Kasumi-1 (cell line): ENCODE results near the gene CYP2C9.
A peak's percentile ranks its signal among the peaks of the same experiment; 100 is the strongest.
"Not testable (repeated sequence)": the region's sequence is repeated elsewhere in the genome, so short reads cannot be mapped to it uniquely, and the experiment has no call there.

ENCODE experiments used
- DNase-seq, 2 experiments: peaks; one replicate each; lab custom pipeline; 2025; lab: John Stamatoyannopoulos, UW

The CYP2C9 gene

DNA sequence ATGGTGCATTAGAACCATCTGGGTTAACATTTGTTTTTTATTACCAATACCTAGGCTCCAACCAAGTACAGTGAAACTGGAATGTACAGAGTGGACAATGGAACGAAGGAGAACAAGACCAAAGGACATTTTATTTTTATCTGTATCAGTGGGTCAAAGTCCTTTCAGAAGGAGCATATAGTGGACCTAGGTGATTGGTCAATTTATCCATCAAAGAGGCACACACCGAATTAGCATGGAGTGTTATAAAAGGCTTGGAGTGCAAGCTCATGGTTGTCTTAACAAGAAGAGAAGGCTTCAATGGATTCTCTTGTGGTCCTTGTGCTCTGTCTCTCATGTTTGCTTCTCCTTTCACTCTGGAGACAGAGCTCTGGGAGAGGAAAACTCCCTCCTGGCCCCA is at the start of gene CYP2C9:
Gene CYP2C9 (plus strand): TSS at position 276 of the 400 bp plus-strand sequence. CDS start 25 bp downstream, at position 301.
- DNase-seq: no peak

DNA sequence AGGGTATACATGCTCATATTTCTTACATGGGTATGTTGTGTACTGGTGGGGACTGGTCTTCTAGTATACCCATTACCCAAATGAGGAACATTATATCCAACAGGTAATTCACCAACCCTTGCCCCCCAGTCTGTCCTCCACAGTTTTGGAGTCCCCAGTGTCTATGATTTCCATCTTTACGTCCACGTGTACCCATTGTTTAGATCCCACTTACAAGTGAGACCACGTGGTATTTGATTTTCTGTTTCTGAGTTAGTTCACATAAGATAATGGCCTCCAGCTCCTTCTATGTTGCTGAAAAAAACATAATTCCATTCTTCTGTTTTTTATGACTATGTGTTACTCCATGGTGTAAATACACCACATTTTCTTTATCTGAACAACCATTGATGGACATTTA is 49.3 kb upstream of the CYP2C9 start:
- DNase-seq: no peak

DNA sequence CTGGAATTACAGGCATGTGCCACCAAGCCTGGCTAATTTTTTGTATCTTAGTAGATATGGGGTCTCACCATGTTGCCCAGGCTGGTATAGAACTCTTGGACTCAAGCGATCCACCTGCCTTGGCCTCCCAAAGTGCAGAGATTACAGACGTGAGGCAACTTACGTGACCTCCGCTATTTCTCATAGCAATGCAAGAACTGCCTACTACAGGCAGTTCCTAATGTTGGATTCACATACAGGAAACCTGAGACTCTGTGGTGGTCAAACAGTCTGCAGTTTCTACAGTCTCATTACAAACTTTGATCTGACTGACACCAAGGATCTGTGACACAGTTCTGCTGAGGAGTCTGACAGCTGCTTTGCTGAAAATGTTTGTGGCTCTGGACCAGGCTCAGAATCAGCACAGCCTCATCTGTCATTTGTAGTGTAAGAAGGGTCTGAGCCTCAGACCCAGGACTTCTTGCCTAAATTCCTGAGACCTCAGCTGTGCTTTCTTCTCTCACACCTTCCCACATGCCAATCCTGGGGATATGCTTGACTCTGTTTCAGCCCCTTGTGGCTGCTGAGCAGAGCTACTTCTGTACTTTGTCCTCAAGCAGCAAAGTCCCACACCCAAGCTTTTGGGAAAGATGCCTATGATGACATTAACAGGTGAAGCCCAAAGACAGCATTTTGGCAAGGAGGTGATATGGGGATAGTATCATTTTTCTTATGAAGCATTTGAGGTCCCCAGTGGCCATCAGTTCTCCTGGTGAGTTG is 48.0 kb upstream of the CYP2C9 start:
- no peak for DNase-seq

DNA sequence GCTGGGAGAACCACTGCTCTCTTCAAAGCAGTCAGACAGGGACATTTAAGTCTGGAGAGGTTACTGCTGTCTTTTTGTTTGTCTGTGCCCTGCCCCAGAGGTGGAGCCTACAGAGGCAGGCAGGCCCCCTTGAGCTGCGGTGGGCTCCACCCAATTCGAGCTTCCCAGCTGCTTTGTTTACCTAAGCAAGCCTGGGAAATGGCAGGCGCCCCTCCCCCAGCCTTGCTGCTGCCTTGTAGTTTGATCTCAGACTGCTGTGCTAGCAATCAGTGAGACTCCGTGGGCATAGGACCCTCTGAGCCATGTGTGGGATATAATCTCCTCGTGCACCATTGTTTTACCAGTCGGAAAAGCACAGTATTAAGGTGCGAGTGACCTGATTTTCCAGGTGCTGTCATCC is 40.0 kb upstream of the CYP2C9 start:
- not testable (repeated sequence) for DNase-seq

DNA sequence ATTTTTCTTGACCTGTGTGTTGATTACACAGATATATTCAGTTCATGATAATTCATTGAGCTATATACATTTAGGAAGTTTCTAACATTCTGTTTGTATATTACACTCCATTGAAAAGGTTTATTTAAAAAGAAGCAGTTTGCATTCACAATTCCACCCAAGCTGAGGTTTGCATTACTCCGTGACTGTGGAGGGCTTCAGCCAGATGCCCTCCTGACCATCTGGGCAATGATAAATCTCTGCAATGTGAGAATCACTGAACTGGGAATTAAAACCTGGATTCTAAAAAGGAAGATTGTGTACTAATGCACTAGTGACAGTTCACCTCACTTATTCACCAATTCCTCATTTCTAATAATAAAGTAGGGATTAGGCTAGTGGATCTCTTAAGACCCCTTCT is 36.4 kb upstream of the CYP2C9 start:
- no peak for DNase-seq

DNA sequence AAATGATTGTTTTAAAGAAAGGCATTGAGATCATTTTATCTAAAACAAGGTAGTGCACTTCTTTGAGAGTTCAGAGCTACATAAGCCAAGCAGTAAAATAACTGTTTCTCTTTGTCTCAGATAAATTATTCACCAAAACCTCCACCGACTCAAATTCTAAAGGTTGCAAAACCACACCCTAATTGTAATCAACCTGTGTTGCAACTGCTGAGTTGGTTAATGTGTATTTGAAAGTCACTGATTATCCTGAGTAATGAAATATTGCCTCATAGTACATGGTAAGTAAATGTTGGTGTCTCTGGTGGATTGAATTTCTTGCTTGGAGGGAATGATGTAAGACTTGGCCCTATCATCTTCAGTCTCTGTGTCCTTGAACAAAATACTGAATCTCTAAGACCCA is 35.9 kb upstream of the CYP2C9 start:
- DNase-seq: no peak

GRCh38 chr10:94904506-94905148 is 33.8 kb upstream of the CYP2C9 start:
- DNase-seq: not testable (repeated sequence)

- DNase-seq: no peak
Measured at GRCh38 chr10:94916423-94916822, 22.0 kb upstream of the CYP2C9 start.

GRCh38 chr10:94936721-94937120 is 1.7 kb upstream of the CYP2C9 start:
- DNase-seq: no peak

DNA sequence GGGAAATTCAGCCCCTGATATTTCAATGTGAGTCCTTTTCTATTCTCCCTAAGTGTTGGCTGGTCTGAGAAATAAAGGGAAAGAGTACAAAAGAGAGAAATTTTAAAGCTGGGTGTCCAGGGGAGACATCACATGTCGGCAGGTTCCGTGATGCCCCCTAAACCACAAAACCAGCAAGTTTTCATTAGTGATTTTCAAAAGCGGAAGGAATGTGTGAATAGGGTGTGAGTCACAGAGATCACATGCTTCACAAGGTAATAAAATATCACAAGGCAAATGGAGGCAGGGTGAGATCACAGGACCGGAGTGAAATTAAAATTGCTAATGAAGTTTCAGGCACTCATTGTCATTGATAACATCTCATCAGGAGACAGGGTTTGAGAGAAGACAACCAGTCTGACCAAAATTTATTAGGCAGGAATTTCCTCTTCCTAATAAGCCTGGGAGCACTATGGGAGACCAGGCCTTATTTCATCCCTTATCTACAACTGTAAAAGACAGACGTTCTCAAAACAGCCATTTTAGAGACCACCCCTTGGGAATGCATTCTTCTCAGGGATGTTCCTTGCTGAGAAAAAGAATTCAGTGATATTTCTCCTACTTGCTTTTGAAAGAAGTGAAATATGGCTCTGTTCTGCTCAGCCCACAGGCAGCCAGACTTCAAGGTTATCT is 5.1 kb downstream of the CYP2C9 start:
- not testable (repeated sequence) for DNase-seq

GRCh38 chr10:94946181-94946580 is 7.7 kb downstream of the CYP2C9 start:
- not testable (repeated sequence) for DNase-seq

DNA sequence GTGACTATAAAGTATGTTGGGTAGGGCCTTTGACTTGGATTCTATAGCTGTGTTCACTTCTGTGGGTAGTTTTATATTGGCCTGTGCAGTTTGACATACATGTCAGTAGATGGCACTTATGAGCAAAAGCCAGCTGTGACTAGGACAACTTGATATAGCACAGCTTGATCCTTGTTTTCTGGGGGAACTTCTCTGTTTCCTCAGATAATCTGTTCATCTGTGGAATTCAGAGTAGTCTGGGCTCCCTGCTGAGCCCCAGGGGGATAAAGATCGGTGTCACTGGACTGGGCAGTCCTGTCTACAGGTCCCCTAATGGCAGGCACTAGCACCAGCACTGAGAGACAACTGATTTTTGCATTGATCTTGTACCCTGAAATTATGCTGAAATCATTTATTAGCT is 25.4 kb downstream of the CYP2C9 start:
- peak; percentile 87 to 89 for DNase-seq

DNA sequence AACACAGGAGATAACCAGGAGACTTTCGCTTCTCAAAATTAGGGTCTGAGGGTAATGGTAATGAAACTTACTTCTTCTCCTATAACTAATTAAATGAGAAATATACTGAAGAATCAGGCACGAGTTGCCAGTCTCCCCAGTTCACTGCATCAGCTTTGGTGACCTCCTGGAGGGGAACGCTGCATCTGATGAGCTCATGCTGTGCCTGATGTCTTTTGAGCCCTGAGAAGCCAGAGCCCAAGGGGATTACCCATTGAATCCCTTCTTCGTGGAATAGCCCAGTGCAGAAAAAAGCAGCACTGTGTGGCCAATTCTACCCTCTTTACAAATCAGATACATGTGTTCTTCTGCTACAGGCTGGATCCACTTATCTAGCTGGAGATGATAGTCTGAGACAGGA is 45.1 kb downstream of the CYP2C9 start:
- DNase-seq: no peak

GRCh38 chr10:94989192-94989591 is 50.7 kb downstream of the CYP2C9 start:
- no peak for DNase-seq

- peak in 1 of 2 experiments; percentile 9 for DNase-seq
Measured at GRCh38 chr10:94991243-94991888, 52.9 kb downstream of the CYP2C9 start.

DNA sequence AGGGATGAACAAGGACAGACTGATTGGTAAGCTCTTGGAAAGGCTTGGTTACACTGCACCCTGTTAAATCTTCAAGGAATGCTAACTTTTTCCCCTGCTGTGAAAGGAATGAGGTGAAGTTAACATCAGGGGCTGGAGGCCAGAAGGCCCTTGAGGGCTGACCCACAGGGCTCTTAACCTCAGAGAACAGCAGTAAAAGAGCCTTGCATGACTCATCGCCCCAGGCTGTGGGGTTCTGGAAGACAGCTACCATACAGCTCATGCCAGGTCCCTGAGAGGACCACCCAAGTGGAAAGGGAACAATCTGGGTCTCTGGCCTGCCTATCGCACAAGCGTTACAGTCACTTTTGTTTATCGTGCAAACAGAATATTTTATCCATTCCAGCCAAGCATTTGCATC is 54.4 kb downstream of the CYP2C9 start:
- DNase-seq: no peak

DNA sequence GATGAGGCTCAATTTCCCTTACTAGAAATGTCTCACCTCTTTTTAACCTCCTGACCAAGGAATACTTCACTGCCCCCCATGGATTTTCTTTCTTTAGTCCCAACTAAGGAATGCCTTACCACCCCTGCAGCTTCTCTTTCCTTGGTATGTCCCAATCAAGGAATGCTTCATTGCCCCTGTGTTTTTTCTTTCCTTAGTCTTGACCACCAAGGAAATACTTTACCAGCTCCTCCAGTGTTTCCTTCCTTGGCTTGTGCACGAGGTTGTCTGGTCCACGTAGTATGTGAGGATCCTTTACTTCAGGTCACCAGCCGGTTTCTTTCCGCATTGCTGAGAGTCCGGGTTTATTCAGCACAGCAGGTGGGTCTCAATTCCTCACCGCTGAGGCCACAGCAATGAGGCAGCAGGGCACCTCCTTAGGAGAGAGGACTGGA is 59.3 kb downstream of the CYP2C9 start:
- DNase-seq: no peak

DNA sequence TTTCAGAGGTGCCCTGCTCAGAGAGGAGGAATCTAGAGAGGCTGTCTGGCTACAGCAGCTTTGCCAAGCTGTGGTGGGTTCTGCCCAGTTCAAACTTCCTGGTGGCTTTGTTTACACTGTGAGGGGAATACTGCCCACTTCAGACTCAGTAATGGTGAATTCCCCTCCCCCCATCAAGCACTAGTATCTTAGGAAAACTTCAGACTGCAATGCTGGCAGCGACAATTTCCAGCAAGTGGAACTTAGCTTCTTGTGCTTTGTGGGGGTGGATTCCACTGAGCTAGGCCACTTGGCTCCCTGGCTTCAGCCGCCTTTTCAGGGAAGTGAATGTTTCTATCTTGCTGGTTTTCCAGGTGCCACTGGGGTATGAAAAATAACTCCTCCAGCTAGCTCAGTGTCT is 88.0 kb downstream of the CYP2C9 start:
- DNase-seq: no peak

- DNase-seq: peak in 1 of 2 experiments; percentile 18
Measured at GRCh38 chr10:95031656-95032055, 93.2 kb downstream of the CYP2C9 start.

DNA sequence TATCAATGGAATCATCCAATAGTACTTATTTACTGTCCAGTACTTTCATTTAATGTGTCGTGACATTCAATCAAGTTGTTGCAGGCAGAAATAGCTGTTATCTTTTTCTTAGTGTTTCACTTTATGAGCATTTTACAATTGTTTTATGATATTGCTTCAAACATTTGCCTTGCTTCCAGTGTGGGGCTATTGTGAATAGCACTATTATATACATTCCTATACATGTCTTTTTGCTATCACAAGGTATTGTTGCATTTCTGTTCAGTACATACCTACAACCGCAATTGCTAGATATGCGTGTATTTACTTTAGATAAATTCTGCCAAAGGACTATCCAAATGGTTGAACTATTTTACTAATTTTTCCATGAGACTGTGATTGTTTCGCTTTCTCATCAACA is 95.9 kb downstream of the CYP2C9 start:
- DNase-seq: no peak

DNA sequence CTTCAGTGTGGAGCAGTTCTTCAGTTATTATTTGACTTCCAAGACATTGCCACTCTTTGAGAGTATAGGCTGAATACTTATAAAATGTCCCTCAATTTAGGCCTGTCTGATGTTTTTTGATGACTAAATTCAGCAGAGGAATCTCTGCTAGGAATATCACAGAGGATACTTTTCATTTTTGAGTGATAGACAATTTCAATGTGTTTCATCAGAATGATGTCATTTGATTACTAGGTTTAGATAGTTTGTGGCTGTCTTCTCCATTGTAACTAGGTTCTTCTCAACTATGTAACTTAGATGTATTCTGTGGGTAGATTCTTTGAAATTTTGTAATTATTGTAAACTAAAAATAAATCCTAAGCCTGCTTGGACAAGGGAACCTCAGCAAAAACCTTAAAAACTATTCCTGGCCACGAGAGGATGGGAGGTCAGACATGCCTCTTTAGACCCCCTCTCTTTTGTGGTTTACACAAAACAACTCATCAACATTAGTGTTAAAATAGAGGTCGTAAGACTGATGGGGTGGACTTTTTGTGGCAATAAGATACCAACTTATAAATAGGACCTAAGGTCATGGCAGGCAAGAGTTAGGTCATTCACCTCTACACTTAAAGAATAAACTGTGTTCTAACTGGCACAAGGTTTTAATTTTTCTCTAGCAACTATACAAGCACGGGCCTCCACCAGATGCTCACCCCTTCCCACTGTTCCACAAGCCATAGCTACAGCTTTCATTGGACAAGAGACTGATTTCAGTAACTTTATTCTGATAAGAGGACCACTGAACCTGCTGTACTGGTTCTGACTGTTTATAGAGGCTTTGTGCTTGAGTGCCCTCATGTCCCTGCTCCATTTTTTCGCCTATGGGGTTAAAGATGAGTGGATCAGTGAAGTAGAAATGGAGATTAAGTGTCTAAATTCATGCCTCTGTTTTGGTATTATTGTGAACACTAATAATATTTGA is 97.2 kb downstream of the CYP2C9 start:
- no peak for DNase-seq
